HFFc6 (cell line): ENCODE measurements around the gene SNED1. TPM values are rescaled to one million over a fixed set of nuclear protein-coding genes. Genes with fewer than 3 reads are reported as not detected.

Experiments
- DNase-seq: peaks from one replicate; pipeline ENCODE4 v3.0.0-alpha.2; 2018
- H3K27ac Mint-ChIP-seq: 2 replicates; pipeline ENCODE4 v1.8.0; 2020; ENCODE audit warnings: mild to moderate bottlenecking, mixed read lengths
- H3K27me3 Mint-ChIP-seq: 2 replicates; pipeline ENCODE4 v1.8.0; 2021; ENCODE audit warnings: mild to moderate bottlenecking, moderate library complexity, mixed read lengths; ENCODE audit not compliant: insufficient read depth
- H3K36me3 Mint-ChIP-seq: 2 replicates; pipeline ENCODE4 v1.8.0; 2021; ENCODE audit warnings: low read depth, mixed read lengths
- H3K4me1 Mint-ChIP-seq: 2 replicates; pipeline ENCODE4 v1.8.0; 2020; ENCODE audit warnings: low read depth, mixed read lengths
- H3K4me3 Mint-ChIP-seq: 2 replicates; pipeline ENCODE4 v1.8.0; 2020; ENCODE audit warnings: mild to moderate bottlenecking, moderate library complexity, mixed read lengths
- H3K9me3 Mint-ChIP-seq: 2 replicates; pipeline ENCODE4 v1.8.0; 2020; ENCODE audit warnings: mild to moderate bottlenecking, mixed read lengths
- CTCF ChIP-seq: fragments of 200-600 bp; sonication (generic); IDR thresholded peaks from 2 replicates; pipeline ENCODE4 v1.5.0; 2021; ENCODE audit warnings: antibody characterized with exemption, mild to moderate bottlenecking
- total RNA-seq, 6 experiments: library from RNA; stranded (reverse); fragmentation: NEBNext Ultra II Directional; extraction: Animal tissue kit (Norgen Biotek cat#: 25700); gene quantifications; 2 replicates in 1 of 6; 3 replicates in 5 of 6; pipeline ENCODE4 v1.2.3, GENCODE V29; 2021

SNED1 gene
- total RNA-seq, 6 experiments from 2014 or later = 1.2 to 2.1 (median 1.6) TPM

DNA sequence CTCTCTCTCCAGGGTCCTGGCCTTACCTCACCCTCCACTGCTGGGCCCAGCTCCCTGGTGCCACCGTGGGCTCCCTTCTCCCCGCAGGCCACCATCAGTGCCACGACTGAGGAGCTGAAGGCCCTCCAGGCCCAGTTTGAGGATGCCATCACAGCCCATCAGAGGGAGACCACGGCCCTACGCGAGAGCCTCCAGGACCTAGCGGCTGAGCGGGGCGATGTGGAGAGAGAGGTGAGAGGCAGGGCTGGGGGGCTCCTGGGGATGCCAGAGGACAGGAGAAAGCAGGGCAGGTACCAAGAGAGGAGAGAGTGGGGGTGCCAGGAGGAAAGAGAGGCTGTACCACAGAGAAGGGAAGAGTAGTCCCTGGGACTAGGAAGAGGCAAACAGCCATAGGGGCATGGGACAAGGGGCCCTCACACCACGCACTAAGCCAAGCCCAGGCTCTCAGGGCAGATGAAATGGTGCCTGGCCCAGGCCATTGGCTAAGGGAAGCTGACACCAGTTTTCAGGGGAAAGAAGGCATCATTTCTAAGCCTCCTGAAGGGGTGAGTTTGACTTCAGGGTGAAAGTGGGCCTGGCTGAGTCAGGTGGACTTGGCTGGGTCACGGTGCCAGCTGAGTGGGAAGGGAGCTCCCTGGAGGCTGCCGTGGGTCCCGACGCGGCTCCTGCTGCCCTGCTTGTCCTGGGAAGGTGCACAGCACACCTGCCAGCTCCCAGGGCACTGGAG lies 39.0 kb upstream of the SNED1 start:
- Mint-ChIP-seq H3K27ac (no peak overlapping the region), H3K27me3 (peaks cover 27% of the 10 kb centered on the region), H3K36me3 (no peaks in the 10 kb centered on the region), H3K9me3 (no peaks in the 10 kb centered on the region), H3K4me1 (no peaks in the 10 kb centered on the region), H3K4me3 (no peak overlapping the region)
- no peak for TF ChIP-seq CTCF
- DNase-seq = no peak

DNA sequence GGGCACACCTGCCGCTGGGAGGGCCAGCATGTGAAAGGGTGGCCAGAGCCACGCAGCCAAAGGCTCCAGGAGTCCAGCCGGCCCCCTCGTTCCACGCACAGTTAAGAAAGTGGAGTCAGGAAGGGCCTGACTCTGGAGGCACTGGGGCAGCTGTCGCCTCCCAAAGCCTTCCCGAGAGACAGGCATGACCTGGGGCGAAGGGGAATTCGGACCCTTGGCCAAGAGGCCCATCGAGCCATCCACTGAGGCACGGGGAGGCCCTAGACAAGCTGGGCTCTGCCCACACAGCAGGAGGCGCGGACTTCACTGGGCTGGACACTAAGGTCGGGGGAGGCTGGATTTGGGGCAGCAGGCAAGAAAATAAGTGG lies 38.5 kb upstream of the SNED1 start:
- H3K9me3 Mint-ChIP-seq = no peaks in the 10 kb centered on the region
- no peaks in the 10 kb centered on the region for H3K4me1 Mint-ChIP-seq
- no peak for TF ChIP-seq CTCF
- DNase-seq = no peak
- H3K36me3 Mint-ChIP-seq = no peaks in the 10 kb centered on the region
- peaks cover 22% of the 10 kb centered on the region for H3K27me3 Mint-ChIP-seq
- H3K27ac Mint-ChIP-seq = no peak overlapping the region
- no peak overlapping the region for H3K4me3 Mint-ChIP-seq

DNA sequence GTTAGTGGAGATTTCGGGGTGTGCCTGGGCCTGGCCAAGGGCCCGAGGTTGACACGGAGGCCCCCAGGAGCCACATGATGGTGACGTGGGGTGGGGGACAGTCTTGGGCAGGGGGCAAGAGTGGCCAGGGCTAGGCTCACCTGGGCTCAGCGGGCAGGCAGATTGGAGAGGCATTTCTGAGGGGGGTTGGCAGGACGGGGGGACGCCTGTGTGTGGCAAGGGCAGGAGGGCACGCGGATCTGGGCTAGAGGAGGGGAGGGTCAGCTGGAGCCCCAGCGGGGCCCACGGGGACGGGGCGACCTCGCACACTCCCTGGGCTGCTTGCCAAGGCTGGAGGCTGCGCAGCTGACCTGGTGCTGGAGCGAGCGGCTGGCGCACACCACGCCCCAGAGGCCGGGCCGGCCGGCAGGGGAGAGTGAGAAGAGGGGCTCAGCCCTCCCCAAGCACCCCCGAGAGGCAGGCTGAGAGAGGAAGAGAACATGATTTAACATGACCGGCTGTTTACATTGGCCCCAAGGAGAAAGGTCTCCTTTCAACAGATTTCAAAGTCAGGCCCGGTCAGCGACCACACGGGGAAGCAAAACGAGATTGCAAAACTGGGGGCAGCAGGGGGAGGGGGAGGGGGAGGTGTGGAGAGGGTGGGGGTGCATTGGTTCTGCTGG lies 38.0 kb upstream of the SNED1 start:
- Mint-ChIP-seq H3K4me1 (no peaks in the 10 kb centered on the region), H3K27me3 (peaks cover 16% of the 10 kb centered on the region), H3K36me3 (no peaks in the 10 kb centered on the region), H3K4me3 (no peak overlapping the region), H3K9me3 (no peaks in the 10 kb centered on the region), H3K27ac (no peak overlapping the region)
- no peak for DNase-seq
- no peak for TF ChIP-seq CTCF

- H3K9me3 Mint-ChIP-seq = no peaks in the 10 kb centered on the region
- H3K27ac Mint-ChIP-seq = no peak overlapping the region
- DNase-seq = no peak
These were observed 37.2 kb upstream of the SNED1 start for GRCh38 chr2:240960971-240961876.

More at GRCh38 chr2:240960971-240961876, 37.2 kb upstream of the SNED1 start:
- Mint-ChIP-seq H3K27me3 (peaks cover 10% of the 10 kb centered on the region; the same call in 1 of the 2 replicates), H3K4me3 (no peak overlapping the region), H3K4me1 (no peaks in the 10 kb centered on the region), H3K36me3 (no peaks in the 10 kb centered on the region)
- no peak for TF ChIP-seq CTCF
